Islet of Langerhans (tissue), 1 donor: Measurements from ENCODE around the gene CFAP157.
A peak's percentile ranks its signal among the peaks of the same experiment; 100 is the strongest.

ENCODE experiments used
- FAIRE-seq: peaks from one replicate; lab custom pipeline; 2011; peaks lifted over from hg19 to GRCh38; lab: Jason Lieb, UNC

CFAP157 gene

GRCh38 chr9:127693143-127693542 is 13.6 kb upstream of the CFAP157 start:
- no peak for FAIRE-seq

GRCh38 chr9:127693697-127694096 is 13.1 kb upstream of the CFAP157 start:
- FAIRE-seq: no peak

DNA sequence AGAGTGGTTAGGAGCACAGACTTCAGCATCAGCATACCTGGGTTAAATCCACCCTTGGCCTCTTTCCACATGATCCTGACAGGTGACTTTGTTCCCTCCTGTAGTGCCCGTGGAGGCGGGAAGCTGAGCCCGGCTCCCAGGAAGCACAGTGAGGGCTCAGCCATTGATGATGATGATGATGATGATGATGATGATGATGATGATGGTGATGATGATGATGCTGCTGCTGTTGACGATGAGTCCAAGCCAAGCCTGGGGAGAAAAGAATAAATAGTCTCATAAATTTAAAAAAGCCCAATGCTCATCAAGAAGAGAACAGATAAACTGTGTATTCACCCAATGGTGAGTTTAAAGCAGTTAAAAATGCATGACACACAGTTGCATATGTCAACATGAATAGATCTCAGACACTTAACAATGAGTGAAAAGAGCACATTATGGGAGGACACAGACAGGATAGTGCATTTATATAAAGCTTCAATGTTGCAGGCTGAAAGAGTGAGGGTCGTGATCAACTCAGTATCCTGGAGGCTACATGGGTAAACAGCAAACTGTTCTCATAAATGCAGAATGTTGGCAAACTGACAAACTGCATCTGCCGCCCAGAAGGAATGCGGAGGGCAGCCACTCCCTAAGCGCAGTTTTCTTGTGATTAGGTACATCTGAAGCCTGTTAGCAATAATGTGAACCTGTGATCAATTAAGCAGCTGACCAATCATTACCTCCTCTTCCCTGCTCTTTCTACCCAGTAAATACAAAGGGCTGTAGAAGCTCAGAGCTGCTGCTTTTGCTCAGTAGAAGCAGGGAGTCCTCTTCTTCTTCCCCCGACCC is 11.7 kb upstream of the CFAP157 start:
- no peak for FAIRE-seq

GRCh38 chr9:127697575-127697974 is 9.2 kb upstream of the CFAP157 start:
- FAIRE-seq: no peak

GRCh38 chr9:127698386-127698785 is 8.4 kb upstream of the CFAP157 start:
- FAIRE-seq: no peak

GRCh38 chr9:127698985-127699670 is 7.7 kb upstream of the CFAP157 start:
- FAIRE-seq: peak; percentile 81

- no peak for FAIRE-seq
These were observed 6.6 kb upstream of the CFAP157 start for GRCh38 chr9:127700140-127700539.

DNA sequence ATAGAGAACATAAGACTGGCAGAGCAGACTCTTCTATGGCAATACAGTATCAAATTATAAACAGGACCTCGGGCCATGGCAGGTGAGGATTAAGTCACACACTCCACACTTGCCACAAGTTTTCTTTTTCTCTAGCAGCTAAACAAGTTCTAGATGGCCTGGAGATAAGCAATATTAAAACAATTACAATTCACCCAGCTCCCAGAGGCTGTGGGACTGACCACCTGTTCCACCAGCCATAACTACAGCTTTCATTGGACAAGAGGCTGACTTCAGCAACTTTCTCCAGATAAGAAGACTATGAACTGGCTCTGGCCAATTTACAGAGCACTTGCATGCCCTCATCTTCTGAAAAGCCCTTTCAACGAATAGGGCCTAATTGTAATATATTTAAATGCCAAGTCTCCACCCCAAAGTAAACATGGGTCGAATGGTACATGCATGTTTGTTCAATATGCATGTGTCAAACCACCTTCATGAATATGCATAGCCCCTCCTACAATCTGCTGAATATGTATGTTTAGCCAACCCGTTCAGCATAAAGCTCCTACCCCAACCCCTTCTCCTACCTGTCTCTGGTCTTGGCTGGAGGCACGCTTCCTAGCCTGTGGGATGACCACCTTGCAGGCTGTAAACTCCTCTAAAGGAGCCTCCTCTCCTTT is 6.1 kb upstream of the CFAP157 start:
- FAIRE-seq: no peak

- FAIRE-seq: no peak
These were observed 3.4 kb upstream of the CFAP157 start for GRCh38 chr9:127703289-127703946.

DNA sequence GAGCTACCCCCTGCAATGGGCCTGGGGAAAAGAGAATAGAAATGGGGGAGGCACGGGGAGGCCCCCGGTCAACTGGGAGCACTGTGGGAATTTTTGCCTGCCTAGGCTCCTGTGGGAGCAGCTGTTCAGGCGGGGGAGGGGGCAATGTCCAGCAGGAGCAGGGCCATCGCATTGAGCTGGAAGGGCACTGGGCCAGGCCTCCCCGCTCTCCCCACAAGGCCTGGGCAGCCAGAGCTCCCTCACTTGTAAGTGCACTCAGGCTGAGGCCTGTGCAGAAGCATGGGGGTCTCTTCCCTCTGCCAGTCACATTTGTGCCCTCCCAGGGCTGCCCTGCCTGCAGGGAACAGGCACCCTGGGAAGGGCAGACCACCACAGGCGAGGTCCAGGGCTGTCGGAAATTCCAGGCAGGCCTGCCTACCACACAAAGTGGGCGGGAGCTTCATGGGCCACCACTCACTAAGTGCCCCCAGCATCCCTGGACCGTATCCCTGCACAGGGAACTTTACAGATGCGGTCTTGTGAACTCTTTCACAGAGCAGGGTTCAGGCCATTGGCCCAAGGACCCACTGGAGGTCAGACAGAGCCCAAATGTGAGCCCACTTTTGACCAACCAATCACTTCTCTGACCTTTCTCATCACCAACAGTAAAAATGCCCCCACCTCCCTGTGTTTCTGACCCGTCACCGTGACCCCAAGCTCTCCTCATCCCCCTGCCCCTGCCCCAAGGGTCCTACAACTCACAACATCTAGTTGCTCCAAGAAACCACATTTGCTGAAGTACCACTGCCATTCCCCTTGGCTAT is 1.0 kb upstream of the CFAP157 start:
- FAIRE-seq: no peak

- no peak for FAIRE-seq
These were observed 978 bp downstream of the CFAP157 start for GRCh38 chr9:127707766-127708165.

GRCh38 chr9:127708952-127709587 is 2.3 kb downstream of the CFAP157 start:
- FAIRE-seq: no peak

DNA sequence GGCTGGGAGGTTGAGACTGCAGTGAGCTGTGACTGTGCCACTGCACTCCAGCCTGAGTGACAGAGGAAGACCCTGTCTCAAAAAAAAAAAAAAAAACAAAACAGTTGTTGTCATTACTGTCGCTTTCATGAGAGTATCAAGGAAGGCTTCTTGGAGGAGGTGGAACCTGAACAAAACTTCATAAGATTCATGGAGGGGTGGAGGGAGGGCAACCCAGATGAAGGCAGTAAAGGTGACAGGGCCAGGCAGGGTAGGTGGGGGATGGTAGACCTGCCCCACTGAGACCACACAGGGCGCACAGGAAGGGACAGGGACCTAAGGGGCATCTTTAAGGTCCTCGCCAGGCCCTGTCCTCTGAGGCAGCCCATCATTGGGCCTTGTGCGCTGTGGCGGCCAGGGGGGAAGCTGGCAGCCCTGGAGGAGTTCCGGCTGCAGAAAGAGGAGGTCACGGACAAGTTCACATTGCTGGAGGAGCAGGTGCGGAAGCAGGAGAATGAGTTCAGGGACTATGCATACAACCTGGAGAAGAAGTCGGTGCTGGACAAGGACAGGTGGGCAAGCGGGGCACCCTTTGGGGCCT is 3.5 kb downstream of the CFAP157 start:
- no peak for FAIRE-seq

DNA sequence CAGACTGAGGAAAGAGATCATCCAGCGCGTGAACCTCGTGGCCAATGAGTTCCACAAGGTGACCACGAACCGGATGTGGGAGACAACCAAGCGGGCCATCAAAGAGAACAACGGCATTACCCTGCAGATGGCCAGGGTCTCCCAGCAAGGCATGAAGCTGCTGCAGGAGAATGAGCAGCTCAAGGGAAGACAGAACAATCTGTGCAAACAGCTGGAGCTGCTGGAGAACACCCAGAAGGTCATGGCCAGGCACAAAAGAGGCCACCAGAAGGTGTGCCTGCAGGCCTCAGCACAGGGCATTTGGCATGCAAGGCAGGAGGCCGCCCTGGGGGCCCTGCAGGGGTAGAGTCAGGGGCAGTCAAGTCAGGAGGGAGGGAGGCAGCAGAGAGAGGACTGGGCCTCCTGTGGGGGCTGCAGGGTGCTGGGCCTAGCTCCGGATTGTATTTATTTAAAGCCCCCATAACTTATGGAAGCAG is 4.5 kb downstream of the CFAP157 start:
- FAIRE-seq: no peak

DNA sequence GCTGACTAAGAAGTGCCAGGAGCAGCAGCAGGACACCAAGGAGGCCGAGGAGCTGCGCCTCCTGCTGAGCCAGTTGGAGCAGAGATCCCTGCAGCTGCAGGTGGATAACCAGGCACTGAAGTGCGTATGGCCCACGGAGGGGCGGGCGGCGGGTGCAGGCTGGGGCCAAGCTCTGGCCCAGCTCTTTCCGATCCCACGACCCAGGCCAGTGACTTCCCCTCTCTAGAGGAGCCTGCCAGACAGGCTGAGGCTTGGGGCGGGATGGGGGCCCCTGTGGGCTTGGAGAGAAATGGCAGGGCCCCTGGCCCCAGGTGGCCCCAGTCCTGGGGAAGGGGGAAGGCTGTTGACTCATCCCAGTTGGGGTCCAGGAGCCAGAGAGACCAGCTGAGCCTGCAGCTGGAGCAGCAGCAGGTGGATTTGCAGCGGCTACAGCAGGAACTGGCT is 5.1 kb downstream of the CFAP157 start:
- no peak for FAIRE-seq

DNA sequence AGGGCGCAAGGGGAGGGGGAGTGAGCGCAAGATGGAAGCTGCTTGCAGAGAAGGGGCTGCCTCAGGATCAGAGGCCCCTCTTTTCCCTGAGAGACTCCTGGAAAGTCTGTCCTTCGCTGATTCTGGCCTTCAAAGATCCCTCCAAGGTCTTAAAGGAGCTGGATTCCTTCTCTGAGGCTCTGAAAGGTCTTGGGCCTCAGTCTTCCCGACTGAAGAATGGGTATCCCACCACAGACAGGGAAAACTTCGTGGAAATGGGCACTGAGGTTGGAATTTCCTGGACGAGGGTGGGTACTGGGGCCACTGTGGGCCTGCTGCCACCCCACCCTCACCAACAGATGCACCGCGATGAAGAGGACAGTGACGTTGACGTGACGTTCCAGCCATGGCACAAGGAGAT is 5.6 kb downstream of the CFAP157 start:
- no peak for FAIRE-seq

GRCh38 chr9:127712867-127713266 is 6.1 kb downstream of the CFAP157 start:
- no peak for FAIRE-seq

DNA sequence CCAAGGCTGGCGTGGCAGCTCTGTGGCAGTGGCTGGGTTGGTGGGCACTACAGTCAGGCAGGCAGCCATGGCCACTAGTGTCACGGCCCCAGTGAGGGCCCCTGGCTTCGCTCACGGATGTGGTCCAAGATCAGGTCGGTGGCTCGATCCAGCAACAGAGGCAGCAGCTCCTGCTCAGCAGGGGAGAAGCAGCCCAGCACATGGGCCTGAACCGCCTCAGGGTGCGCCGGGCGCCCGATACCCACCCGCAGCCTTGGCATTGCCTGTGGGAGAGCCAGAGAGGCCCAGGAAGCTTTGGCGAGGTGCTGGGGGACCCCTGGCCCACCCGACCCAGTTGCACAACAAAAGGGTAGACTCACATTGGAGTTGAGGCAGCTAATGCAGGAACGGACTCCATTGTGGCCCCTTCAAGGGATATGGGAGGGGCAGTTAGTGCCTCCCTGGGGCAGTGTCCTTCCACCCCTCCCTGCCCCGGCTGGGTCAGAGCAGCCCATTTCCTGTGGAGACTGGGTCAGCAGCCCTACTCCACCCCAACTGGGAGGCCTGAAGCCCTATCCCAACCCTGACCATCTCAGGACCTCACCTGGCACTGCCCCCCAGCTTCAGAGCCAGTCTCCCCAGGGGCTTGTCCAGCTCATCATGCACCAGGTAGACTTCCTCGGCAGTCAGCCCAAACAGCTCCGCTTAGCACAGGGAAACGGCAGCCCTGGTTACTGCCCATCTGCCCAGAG is 7.4 kb downstream of the CFAP157 start:
- FAIRE-seq: no peak

- no peak for FAIRE-seq
These were observed 8.2 kb downstream of the CFAP157 start for GRCh38 chr9:127714951-127715469.
